NCI-H510A treated with DMSO at 0.1 percent for 48 hours (cell line): Measurements from ENCODE around the gene TBC1D20.
A peak's percentile ranks its signal among the peaks of the same experiment; 100 is the strongest.

ENCODE experiments used
- DNase-seq: peaks from one replicate; lab custom pipeline; 2025; lab: John Stamatoyannopoulos, UW

TBC1D20 gene

GRCh38 chr20:419556-420165 is 42.7 kb downstream of the TBC1D20 start:
- peak; percentile 98 for DNase-seq

- DNase-seq: no peak
Observed at GRCh38 chr20:418858-419365, 43.4 kb downstream of the TBC1D20 start.

- DNase-seq: no peak
Observed at GRCh38 chr20:417801-418342, 44.5 kb downstream of the TBC1D20 start.

GRCh38 chr20:416950-417800 is 45.2 kb downstream of the TBC1D20 start:
- DNase-seq: no peak

GRCh38 chr20:415820-416322 is 46.5 kb downstream of the TBC1D20 start:
- DNase-seq: no peak

GRCh38 chr20:414161-414560 is 48.2 kb downstream of the TBC1D20 start:
- DNase-seq: no peak

- no peak for DNase-seq
Observed at GRCh38 chr20:412081-412480, 50.3 kb downstream of the TBC1D20 start.

GRCh38 chr20:409697-410559 is 52.4 kb downstream of the TBC1D20 start:
- DNase-seq: no peak

- no peak for DNase-seq
Observed at GRCh38 chr20:408843-409696, 53.3 kb downstream of the TBC1D20 start.

- peak; percentile 87 for DNase-seq
Observed at GRCh38 chr20:407953-408842, 54.1 kb downstream of the TBC1D20 start, which contains the start of gene RBCK1. RBCK1 (plus strand) TSS chr20:408299; CDS start chr20:408758, 459 bp downstream.

GRCh38 chr20:407133-407952 is 55.0 kb downstream of the TBC1D20 start:
- DNase-seq: peak; percentile 93

- DNase-seq: no peak
Observed at GRCh38 chr20:406200-407132, 55.9 kb downstream of the TBC1D20 start.

GRCh38 chr20:404088-404487 is 58.2 kb downstream of the TBC1D20 start:
- DNase-seq: no peak

GRCh38 chr20:403582-403957 is 58.8 kb downstream of the TBC1D20 start:
- DNase-seq: no peak

- no peak for DNase-seq
Observed at GRCh38 chr20:402898-403581, 59.3 kb downstream of the TBC1D20 start.

GRCh38 chr20:402496-402885 is 59.8 kb downstream of the TBC1D20 start:
- no peak for DNase-seq
